ENCODE results near the gene TMX3.

- TF ChIP-seq, protein P1, sequence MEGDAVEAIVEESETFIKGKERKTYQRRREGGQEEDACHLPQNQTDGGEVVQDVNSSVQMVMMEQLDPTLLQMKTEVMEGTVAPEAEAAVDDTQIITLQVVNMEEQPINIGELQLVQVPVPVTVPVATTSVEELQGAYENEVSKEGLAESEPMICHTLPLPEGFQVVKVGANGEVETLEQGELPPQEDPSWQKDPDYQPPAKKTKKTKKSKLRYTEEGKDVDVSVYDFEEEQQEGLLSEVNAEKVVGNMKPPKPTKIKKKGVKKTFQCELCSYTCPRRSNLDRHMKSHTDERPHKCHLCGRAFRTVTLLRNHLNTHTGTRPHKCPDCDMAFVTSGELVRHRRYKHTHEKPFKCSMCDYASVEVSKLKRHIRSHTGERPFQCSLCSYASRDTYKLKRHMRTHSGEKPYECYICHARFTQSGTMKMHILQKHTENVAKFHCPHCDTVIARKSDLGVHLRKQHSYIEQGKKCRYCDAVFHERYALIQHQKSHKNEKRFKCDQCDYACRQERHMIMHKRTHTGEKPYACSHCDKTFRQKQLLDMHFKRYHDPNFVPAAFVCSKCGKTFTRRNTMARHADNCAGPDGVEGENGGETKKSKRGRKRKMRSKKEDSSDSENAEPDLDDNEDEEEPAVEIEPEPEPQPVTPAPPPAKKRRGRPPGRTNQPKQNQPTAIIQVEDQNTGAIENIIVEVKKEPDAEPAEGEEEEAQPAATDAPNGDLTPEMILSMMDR (IDR thresholded peaks at IDR 0.05): no peak
- TF ChIP-seq TCF7L2 (IDR thresholded peaks at IDR 0.05; ENCODE audit: low read depth, low read length) (no peak), REST (IDR thresholded peaks at IDR 0.05; ENCODE audit: insufficient read depth in 1 of 2, low read depth in 2 of 2, low read length in 1 of 2) (no peak), SIN3A (IDR thresholded peaks at IDR 0.05; ENCODE audit: borderline replicate concordance, insufficient read depth, low read depth, low read length) (no peak), POLR2AphosphoS5 (IDR thresholded peaks at IDR 0.05; ENCODE audit: low read depth, low read length) (no peak)
Measured at GRCh38 chr18:68759308-68759707, 44.4 kb upstream of the TMX3 start.

All from Panc1 (cell line).